Smooth muscle cell (in vitro differentiated cells): ENCODE results near the gene PROK1. TPM values are rescaled to one million over a fixed set of nuclear protein-coding genes. Genes with fewer than 3 reads are reported as not detected.

ENCODE experiments used
- DNase-seq: peaks from one replicate; lab custom pipeline; 2025; ENCODE audit not compliant: unreplicated experiment; lab: John Stamatoyannopoulos, UW
- H2AFZ ChIP-seq: fragments of 200-600 bp; sonication (generic); 2 replicates; pipeline ENCODE4 v1.6.0; 2016; ENCODE audit warnings: antibody characterized with exemption, low read depth, mild to moderate bottlenecking
- H3F3A ChIP-seq: fragments of 200-600 bp; sonication (generic); 2 replicates; pipeline ENCODE4 v1.6.0; 2017; ENCODE audit warnings: antibody characterized with exemption, low read depth
- H3K27ac ChIP-seq: fragments of 200-600 bp; sonication (generic); 2 replicates; pipeline ENCODE4 v1.5.1; 2016; ENCODE audit warnings: low read depth, mild to moderate bottlenecking
- H3K27me3 ChIP-seq: fragments of 200-600 bp; sonication (generic); 2 replicates; pipeline ENCODE4 v1.6.1; 2016; ENCODE audit warnings: low read depth, mild to moderate bottlenecking
- H3K36me3 ChIP-seq: fragments of 200-600 bp; sonication (generic); 2 replicates; pipeline ENCODE4 v1.5.1; 2016; ENCODE audit warnings: low read depth
- H3K4me1 ChIP-seq: fragments of 200-600 bp; sonication (generic); 2 replicates; pipeline ENCODE4 v1.5.1; 2016; ENCODE audit warnings: low read depth
- H3K4me2 ChIP-seq: fragments of 200-600 bp; sonication (generic); 2 replicates; pipeline ENCODE4 v1.6.0; 2016; ENCODE audit warnings: mild to moderate bottlenecking
- H3K4me3 ChIP-seq: fragments of 200-600 bp; sonication (generic); 2 replicates; pipeline ENCODE4 v1.5.1; 2016; ENCODE audit warnings: mild to moderate bottlenecking
- H3K79me2 ChIP-seq: fragments of 200-600 bp; sonication (generic); 2 replicates; pipeline ENCODE4 v1.6.0; 2016; ENCODE audit warnings: low read depth, mild to moderate bottlenecking
- H3K9ac ChIP-seq: fragments of 200-600 bp; sonication (generic); 2 replicates; pipeline ENCODE4 v1.6.0; 2016; ENCODE audit warnings: low read depth
- H3K9me3 ChIP-seq: fragments of 200-600 bp; sonication (generic); replicated peaks from 2 replicates; pipeline ENCODE4 v1.5.1; 2016; ENCODE audit warnings: low read depth
- H4K20me1 ChIP-seq: fragments of 200-600 bp; sonication (generic); 2 replicates; pipeline ENCODE4 v1.6.0; 2016; ENCODE audit warnings: low read depth
- WGBS: methylation state at CpG from one replicate; pipeline ENCODE4 v1.1.7; 2016; ENCODE audit warnings: low lambda C conversion rate; 5-methylcytosine and 5-hydroxymethylcytosine counted together
- polyA plus RNA-seq: library from polyadenylated mRNA; unstranded; fragments of >200 nt; fragmentation: Nextera tagmentation; extraction: Ambion mirVana; gene quantifications from 2 replicates; pipeline ENCODE4 v1.2.1, GENCODE V29; 2016
- total RNA-seq: library from RNA; depleted of rRNA; stranded (reverse); fragments of >200 nt; gene quantifications from 2 replicates; pipeline ENCODE4 v1.2.3, GENCODE V29; 2014
- TF ChIP-seq, protein P1 (sequence below): fragments of 200-600 bp; sonication (generic); IDR thresholded peaks from 2 replicates; pipeline ENCODE4 v1.5.1; 2017; ENCODE audit warnings: borderline replicate concordance, mild to moderate bottlenecking, antibody characterized with exemption; ENCODE audit not compliant: insufficient read depth, poor library complexity, severe bottlenecking

The PROK1 gene
- total and polyA plus RNA-seq, 2 experiments from 2014 or later, result 43.0 to 69.5 TPM

DNA sequence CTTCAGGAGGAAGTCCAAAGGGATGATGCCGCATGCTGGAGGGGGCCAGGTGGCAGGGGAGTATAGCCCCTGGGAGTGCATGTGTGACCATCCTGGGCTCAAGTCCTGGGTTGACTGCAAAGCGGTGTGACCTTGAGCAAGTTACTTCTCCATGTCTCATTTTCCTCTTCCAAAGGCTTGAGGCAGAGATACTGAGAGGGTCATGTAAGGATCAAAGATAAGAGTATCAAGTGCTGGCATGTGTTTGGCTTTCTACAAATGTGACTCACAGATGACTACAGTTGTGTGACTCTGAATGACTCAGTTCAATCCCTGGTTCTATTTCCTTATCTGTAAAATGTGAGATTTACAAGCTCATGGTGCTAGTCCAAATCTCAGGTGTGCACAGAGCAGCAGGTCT is 26.1 kb downstream of the PROK1 start:
- DNase-seq, result no peak
- Histone ChIP-seq H4K20me1 (no peaks in the 10 kb centered on the region), H3K79me2 (no peaks in the 10 kb centered on the region), H2AFZ (no peak overlapping the region), H3K9me3 (no peaks in the 10 kb centered on the region), H3K4me3 (no peak overlapping the region), H3K4me1 (peaks cover 3% of the 10 kb centered on the region), H3K27me3 (no peaks in the 10 kb centered on the region), H3K4me2 (peak overlapping the region; percentile 63), H3K36me3 (no peaks in the 10 kb centered on the region), H3F3A (peaks cover 13% of the 10 kb centered on the region), H3K9ac (no peak overlapping the region), H3K27ac (peak overlapping the region; percentile 23)
- WGBS, result 57% methylated on average over 2 of the region's 2 CpGs
- TF ChIP-seq, protein P1, sequence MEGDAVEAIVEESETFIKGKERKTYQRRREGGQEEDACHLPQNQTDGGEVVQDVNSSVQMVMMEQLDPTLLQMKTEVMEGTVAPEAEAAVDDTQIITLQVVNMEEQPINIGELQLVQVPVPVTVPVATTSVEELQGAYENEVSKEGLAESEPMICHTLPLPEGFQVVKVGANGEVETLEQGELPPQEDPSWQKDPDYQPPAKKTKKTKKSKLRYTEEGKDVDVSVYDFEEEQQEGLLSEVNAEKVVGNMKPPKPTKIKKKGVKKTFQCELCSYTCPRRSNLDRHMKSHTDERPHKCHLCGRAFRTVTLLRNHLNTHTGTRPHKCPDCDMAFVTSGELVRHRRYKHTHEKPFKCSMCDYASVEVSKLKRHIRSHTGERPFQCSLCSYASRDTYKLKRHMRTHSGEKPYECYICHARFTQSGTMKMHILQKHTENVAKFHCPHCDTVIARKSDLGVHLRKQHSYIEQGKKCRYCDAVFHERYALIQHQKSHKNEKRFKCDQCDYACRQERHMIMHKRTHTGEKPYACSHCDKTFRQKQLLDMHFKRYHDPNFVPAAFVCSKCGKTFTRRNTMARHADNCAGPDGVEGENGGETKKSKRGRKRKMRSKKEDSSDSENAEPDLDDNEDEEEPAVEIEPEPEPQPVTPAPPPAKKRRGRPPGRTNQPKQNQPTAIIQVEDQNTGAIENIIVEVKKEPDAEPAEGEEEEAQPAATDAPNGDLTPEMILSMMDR, result no peak

DNA sequence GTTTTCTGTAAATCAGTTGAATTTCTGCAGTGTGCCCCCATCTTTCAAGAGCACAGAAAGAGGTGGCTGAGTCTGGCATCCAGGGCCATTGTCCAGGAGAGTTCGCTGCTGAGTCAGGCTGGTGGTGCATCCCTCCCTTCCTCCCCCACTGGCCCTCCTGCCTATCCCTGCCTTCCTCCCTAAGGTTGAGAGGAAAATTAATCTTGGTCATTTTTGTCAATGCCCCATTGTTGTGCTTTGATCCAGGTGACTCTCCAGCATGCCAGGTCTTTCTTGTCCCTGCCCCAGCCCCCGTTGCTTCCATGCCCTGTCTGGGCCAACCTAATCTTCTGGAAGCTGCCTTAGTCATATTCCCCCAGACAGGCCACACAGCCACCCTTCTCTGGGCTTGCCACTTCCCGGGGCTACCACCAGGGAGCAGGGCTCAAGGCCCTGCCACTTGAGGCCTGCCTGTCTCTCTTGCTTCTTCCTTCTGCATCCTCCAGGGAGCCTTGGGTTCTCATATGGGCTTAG is 26.6 kb downstream of the PROK1 start:
- H4K20me1 ChIP-seq, result no peaks in the 10 kb centered on the region
- H3K4me1 ChIP-seq, result peaks cover 4% of the 10 kb centered on the region
- H3K79me2 ChIP-seq, result no peaks in the 10 kb centered on the region
- no peak for DNase-seq
- peak overlapping the region; percentile 8 for H3K4me2 ChIP-seq
- H3K36me3 ChIP-seq, result no peaks in the 10 kb centered on the region
- TF ChIP-seq, protein P1, result peak; percentile 41
- no peak overlapping the region for H2AFZ ChIP-seq
- H3K9me3 ChIP-seq, result no peaks in the 10 kb centered on the region
- H3K27me3 ChIP-seq, result no peaks in the 10 kb centered on the region
- WGBS, result 30% methylated on average over 3 of the region's 3 CpGs
- H3F3A ChIP-seq, result peaks cover 13% of the 10 kb centered on the region
- H3K4me3 ChIP-seq, result no peak overlapping the region
- peak overlapping the region; percentile 9 for H3K27ac ChIP-seq
- H3K9ac ChIP-seq, result no peak overlapping the region

DNA sequence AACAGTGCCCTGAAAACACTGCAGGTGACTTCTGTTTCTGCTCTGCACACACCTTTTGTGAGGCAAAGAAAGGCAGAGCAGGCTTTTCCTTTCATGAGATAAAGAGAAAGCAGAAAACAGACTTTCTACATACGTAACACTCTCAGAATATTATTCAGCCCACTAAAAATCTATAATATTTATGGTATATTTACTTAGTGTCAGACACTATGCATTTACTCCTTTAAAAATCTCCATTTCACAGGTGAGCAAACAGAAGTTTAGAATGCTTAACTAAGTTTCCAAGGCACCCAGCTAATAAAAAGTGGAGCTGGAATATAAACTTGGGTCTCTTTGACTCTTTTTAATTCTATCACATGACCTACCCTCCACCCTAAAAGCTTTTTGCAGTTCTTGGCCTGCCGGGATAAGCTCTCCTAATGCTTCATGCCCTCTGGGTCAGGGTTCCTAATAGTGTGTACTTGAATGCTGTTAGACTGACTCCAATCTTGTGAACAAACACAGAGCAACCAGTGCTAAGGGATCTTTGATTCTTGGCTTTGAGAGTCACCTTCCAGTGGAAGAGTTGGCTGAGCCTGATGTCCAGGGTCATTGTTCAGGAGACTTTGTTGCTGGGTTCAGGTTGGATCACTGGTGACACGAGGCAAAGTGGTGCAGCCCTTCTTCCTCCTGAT is 27.2 kb downstream of the PROK1 start:
- TF ChIP-seq, protein P1, result no peak
- WGBS, result 90% methylated on average over 3 of the region's 3 CpGs
- Histone ChIP-seq H3K36me3 (no peaks in the 10 kb centered on the region), H3K27ac (peak overlapping the region; percentile 9), H3K27me3 (no peaks in the 10 kb centered on the region), H3K4me3 (no peak overlapping the region), H3K79me2 (no peaks in the 10 kb centered on the region), H3K9me3 (no peaks in the 10 kb centered on the region), H3K4me1 (peaks cover 4% of the 10 kb centered on the region), H2AFZ (no peak overlapping the region), H3F3A (peaks cover 13% of the 10 kb centered on the region), H4K20me1 (no peaks in the 10 kb centered on the region), H3K4me2 (peak overlapping the region; percentile 8), H3K9ac (no peak overlapping the region)
- no peak for DNase-seq

DNA sequence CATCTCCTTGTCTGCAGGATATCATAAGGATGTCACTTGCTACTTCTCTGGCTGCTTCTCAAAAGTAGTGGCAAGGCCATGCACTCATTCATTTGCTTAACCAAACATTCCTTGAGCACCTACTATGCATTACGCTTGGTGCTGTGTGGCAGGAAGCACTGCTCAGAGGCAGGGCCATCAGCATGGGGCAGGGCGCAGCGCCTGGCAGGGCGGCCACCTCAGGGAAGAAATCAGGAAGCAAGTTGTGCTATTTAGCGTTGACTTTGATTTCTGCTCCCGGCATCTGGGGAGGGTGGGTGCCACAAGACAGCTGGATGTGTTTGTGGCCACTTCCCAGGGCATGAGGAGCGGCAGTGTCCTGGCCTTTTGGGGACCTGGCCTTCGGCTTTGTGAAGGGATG is 27.9 kb downstream of the PROK1 start:
- H3K4me3 ChIP-seq, result no peak overlapping the region
- no peaks in the 10 kb centered on the region for H3K27me3 ChIP-seq
- no peaks in the 10 kb centered on the region for H3K9me3 ChIP-seq
- H3K36me3 ChIP-seq, result no peaks in the 10 kb centered on the region
- peaks cover 13% of the 10 kb centered on the region for H3F3A ChIP-seq
- H3K4me1 ChIP-seq, result peaks cover 4% of the 10 kb centered on the region
- no peak overlapping the region for H3K27ac ChIP-seq
- no peak overlapping the region for H2AFZ ChIP-seq
- no peak overlapping the region for H3K9ac ChIP-seq
- H4K20me1 ChIP-seq, result no peaks in the 10 kb centered on the region
- H3K79me2 ChIP-seq, result no peaks in the 10 kb centered on the region
- H3K4me2 ChIP-seq, result no peak overlapping the region
- WGBS, result 96% methylated on average over 8 of the region's 8 CpGs
- DNase-seq, result no peak
- TF ChIP-seq, protein P1, result no peak
